ENCODE results near the gene GZMM. TPM values are rescaled to one million over a fixed set of nuclear protein-coding genes. Genes with fewer than 3 reads are reported as not detected.

Gene GZMM
- total RNA-seq, 1 donor from 2014 or later = 2.9 TPM

DNA sequence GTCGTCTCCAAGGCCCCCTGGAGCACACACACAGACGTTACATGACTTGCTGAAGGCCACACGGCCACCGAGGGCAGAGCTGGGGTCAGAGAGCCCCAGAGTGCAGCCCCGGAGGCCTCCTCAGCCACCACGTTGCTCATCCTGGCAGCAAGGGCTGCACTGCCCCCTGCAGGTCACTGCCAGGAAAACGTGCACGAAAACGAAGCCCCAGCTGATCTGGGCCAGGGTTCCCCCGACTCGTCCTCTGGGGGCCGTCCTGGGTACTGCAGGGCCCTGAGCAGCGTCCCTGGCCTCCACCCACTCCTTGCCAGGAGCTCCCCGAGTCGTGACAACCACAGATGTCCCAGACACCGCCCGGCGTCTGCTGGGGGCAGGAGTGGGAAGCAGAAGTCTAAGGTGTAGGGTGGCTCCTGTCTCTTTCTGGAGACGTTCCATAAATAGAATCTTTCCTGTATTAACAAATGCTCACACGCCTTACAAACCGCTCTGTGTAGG lies 33.2 kb upstream of the GZMM start:
- Histone ChIP-seq H3K27me3 (no peaks in the 10 kb centered on the region), H3K9me3 (no peaks in the 10 kb centered on the region), H3K27ac (peak overlapping the region; percentile 75), H3K4me1 (peaks cover 38% of the 10 kb centered on the region), H3K4me3 (peak overlapping the region; percentile 32), H3K36me3 (peaks cover 6% of the 10 kb centered on the region)
- intact Hi-C loops (cut with DNase I) = no loop called here
- TF ChIP-seq, protein P1, sequence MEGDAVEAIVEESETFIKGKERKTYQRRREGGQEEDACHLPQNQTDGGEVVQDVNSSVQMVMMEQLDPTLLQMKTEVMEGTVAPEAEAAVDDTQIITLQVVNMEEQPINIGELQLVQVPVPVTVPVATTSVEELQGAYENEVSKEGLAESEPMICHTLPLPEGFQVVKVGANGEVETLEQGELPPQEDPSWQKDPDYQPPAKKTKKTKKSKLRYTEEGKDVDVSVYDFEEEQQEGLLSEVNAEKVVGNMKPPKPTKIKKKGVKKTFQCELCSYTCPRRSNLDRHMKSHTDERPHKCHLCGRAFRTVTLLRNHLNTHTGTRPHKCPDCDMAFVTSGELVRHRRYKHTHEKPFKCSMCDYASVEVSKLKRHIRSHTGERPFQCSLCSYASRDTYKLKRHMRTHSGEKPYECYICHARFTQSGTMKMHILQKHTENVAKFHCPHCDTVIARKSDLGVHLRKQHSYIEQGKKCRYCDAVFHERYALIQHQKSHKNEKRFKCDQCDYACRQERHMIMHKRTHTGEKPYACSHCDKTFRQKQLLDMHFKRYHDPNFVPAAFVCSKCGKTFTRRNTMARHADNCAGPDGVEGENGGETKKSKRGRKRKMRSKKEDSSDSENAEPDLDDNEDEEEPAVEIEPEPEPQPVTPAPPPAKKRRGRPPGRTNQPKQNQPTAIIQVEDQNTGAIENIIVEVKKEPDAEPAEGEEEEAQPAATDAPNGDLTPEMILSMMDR (IDR thresholded peaks at IDR 0.05) = peak; percentile 97
- DNase-seq = peak; percentile 91
- ATAC-seq = peak; percentile 48

DNA sequence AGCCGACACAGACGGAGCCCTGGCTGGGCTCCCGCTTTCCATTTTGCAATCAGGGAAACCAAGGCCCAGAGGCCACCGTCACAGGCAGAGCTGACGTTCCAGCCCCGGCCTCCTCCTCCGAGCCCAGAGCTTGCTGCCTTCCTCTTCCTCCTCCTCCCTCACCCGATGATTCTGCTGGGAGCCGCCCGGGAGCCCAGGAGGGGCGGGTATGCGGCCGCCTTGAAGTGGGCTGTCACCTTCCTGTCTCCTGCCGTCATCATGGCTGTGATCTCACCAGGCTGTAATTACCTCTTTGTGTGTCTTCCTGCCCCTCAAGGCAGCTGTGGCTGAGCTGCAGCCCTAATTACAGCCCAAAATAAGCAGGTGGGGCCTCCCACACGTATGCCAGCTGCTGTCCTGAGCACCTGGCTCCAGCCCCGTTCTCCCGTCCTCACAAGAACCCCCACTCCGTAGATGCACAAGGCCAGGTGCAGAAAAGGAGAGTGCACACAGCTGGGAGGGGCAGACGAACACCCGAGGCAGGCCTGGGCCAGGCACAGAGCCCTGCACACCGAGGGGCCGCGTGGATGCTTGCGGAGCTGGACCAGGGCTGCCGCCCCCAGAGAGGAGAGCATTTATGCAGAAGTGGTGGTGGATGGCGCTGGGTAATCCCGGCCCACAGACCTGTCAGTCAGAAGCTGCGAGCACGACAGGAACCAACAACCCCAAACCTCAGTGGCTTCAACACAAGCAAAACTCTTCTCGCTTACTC lies 32.6 kb upstream of the GZMM start:
- H3K4me1 ChIP-seq = peaks cover 36% of the 10 kb centered on the region
- H3K27me3 ChIP-seq = no peaks in the 10 kb centered on the region
- no peak for ATAC-seq
- intact Hi-C loops (cut with DNase I) = no loop called here
- peak overlapping the region; percentile 75 for H3K27ac ChIP-seq
- DNase-seq = peak; percentile 72
- peaks cover 6% of the 10 kb centered on the region for H3K36me3 ChIP-seq
- TF ChIP-seq, protein P1 (IDR thresholded peaks at IDR 0.05) = no peak
- peak overlapping the region; percentile 32 for H3K4me3 ChIP-seq
- no peaks in the 10 kb centered on the region for H3K9me3 ChIP-seq

DNA sequence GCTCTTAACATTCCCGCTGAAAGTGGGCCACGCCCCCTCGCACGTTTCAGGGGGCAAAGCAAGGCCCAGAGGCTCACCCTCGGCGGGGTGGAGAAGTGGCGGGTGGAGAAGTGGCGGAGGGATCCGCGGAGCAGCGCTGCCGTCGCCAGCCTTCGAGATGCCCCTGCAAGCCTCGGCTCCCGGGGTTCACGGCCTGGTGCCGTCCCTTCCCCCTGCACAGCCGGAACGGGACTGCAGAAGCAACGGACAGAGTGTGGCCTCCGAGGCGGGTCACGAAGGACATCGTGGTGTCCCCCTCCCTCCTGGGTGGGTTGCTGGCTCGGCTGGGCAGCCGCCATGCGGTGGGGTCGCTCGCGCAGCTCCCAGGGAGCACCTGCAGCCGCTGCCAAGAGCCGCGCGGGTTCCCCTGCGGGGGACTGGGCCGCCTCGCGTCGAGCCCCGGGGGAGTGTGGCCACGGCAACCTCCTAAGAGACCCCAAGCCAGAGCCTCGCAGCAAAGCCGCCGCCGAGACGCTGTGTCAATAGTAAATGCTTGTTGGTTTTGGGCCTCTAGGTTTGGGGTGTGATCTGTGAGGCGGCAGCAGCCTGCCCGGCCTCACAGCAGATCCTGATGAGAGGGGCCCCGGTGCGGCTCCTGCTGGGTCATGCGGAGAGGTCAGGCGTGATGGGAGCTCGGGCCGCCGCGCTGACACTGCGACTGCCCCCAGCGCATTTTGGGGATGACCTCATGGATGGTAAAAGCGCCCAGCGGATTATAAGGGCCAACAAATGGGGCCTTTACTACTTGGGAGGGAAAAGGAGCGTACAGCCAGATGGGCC lies 31.1 kb upstream of the GZMM start:
- DNase-seq (peak; percentile 86), ATAC-seq (peak; percentile 34)
- H3K27ac ChIP-seq = no peak overlapping the region
- peaks cover 6% of the 10 kb centered on the region for H3K36me3 ChIP-seq
- H3K9me3 ChIP-seq = no peaks in the 10 kb centered on the region
- intact Hi-C loops (cut with DNase I) = no loop called here
- no peak overlapping the region for H3K4me3 ChIP-seq
- H3K27me3 ChIP-seq = no peaks in the 10 kb centered on the region
- peaks cover 32% of the 10 kb centered on the region for H3K4me1 ChIP-seq
- TF ChIP-seq, protein P1 (IDR thresholded peaks at IDR 0.05) = no peak

DNA sequence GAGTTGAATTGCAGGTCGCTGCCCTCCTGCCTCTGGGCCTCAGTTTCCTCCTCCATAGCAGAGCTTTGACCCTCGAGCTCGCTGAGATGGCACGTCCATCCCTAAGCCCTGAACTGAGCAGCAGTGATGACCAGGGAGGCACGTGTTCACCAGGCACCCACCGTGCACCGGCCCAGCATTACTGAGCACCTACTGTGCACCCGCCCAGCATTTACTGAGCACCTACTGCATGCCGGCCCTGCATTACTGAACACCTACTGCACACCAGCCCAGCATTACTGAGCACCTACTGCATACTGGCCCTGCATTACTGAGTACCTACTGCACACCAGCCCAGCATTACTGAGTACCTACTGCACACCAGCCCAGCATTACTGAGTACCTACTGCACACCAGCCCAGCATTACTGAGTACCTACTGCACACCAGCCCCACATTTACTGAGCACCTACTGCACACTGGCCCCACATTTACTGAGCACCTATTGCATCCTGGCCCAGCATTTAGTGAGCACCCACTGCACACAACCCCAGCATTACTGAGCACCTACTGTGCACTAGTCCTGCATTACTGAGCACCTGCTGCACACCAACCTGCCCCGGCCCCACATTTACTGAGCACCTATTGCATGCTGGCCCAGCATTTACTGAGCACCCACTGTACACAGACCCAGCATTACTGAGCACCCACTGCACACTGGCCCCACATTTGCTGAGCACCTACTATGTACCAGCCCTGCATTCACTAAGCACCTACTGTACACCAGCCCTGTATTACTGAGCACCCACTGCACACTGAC lies 30.3 kb upstream of the GZMM start:
- no peak for ATAC-seq
- TF ChIP-seq, protein P1 (IDR thresholded peaks at IDR 0.05) = no peak
- DNase-seq = no peak
- H3K27ac ChIP-seq = no peak overlapping the region
- no peak overlapping the region for H3K4me3 ChIP-seq
- H3K36me3 ChIP-seq = peaks cover 6% of the 10 kb centered on the region
- no peaks in the 10 kb centered on the region for H3K9me3 ChIP-seq
- intact Hi-C loops (cut with DNase I) = no loop called here
- no peaks in the 10 kb centered on the region for H3K27me3 ChIP-seq
- peaks cover 24% of the 10 kb centered on the region for H3K4me1 ChIP-seq

DNA sequence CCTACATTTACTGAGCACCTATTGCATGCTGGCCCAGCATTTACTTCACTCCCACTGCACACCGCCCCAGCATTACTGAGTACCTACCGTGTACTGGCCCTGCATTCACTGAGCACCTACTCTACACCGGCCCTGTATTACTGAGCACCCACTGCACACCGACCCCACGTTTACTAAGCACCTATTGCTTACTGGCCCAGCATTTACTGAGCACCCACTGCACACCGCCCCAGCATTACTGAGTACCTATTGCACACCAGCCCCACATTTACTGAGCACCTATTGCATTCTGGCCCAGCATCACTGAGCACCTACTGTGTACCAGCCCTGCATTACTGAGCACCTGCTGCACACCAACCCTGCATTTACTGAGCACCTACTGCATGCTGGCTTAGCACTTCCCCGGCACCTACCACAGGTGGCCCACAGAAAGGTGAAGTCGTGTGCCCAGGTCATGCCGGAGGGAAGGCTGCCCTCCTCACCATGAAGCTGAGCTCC lies 29.6 kb upstream of the GZMM start:
- DNase-seq (no peak), ATAC-seq (no peak)
- no peak overlapping the region for H3K27ac ChIP-seq
- TF ChIP-seq, protein P1 (IDR thresholded peaks at IDR 0.05) = no peak
- peaks cover 20% of the 10 kb centered on the region for H3K4me1 ChIP-seq
- H3K36me3 ChIP-seq = peaks cover 6% of the 10 kb centered on the region
- intact Hi-C loops (cut with DNase I) = no loop called here
- no peaks in the 10 kb centered on the region for H3K9me3 ChIP-seq
- H3K4me3 ChIP-seq = no peak overlapping the region
- no peaks in the 10 kb centered on the region for H3K27me3 ChIP-seq
